IMR-90 (cell line): ENCODE measurements around the gene HDC. TPM values are rescaled to one million over a fixed set of nuclear protein-coding genes. Genes with fewer than 3 reads are reported as not detected.

Source experiments
- ATAC-seq: fragments of 200-7000 bp; cut with Tn5 transposase; 2 replicates; pipeline ENCODE4 v1.9.1; 2020; ENCODE audit warnings: low read depth, mild to moderate bottlenecking, moderate library complexity
- BruUV-seq: library from RNA; stranded (reverse); fragments of 400-500 nt; replicated peaks from 2 replicates; lab custom pipeline; 2021; lab: Mats Ljungman, UMichigan
- CTCF ChIA-PET: fragments of 300-600 bp; formaldehyde crosslinking; extraction: SDS; loops from one replicate; lab custom pipeline; 2021; ENCODE audit warnings: antibody characterized with exemption; lab: Yijun Ruan, JAX
- POLR2A ChIA-PET: fragments of 300-600 bp; sonication (Branson Sonifier 250); formaldehyde crosslinking; loops from one replicate; lab custom pipeline; 2022; ENCODE audit warnings: antibody characterized with exemption; ENCODE audit not compliant: unreplicated experiment; lab: Charles Lee
- DNase-seq: peaks from one replicate; pipeline ENCODE4 v3.0.0; 2013
- H2AFZ ChIP-seq: replicated peaks from 2 replicates; pipeline ENCODE3; 2013; ENCODE audit warnings: low read length, mild to moderate bottlenecking; ENCODE audit not compliant: poor library complexity
- H2AK5ac ChIP-seq: 2 replicates; pipeline ENCODE4 v1.6.1; 2013; ENCODE audit warnings: low read depth, low read length, inconsistent platforms
- H2AK9ac ChIP-seq: replicated peaks from 2 replicates; pipeline ENCODE3; 2013; ENCODE audit warnings: mild to moderate bottlenecking, low read depth, low read length, moderate library complexity; ENCODE audit not compliant: poor library complexity
- H2BK120ac ChIP-seq: 2 replicates; pipeline ENCODE4 v1.6.1; 2013; ENCODE audit warnings: low read depth, low read length, inconsistent platforms
- H2BK15ac ChIP-seq: 3 replicates; pipeline ENCODE4 v1.6.1; 2013; ENCODE audit warnings: low read depth, low read length, inconsistent platforms
- H2BK20ac ChIP-seq: 2 replicates; pipeline ENCODE4 v1.6.1; 2013; ENCODE audit warnings: low read depth, mild to moderate bottlenecking, inconsistent platforms, low read length, moderate library complexity
- H2BK5ac ChIP-seq: 2 replicates; pipeline ENCODE4 v1.6.1; 2013; ENCODE audit warnings: mild to moderate bottlenecking, low read depth, low read length, inconsistent platforms; ENCODE audit not compliant: poor library complexity, severe bottlenecking
- H3K14ac ChIP-seq: replicated peaks from 2 replicates; pipeline ENCODE4 v1.6.1; 2013; ENCODE audit warnings: low read depth, low read length, inconsistent platforms
- H3K18ac ChIP-seq: 2 replicates; pipeline ENCODE4 v1.6.1; 2013; ENCODE audit warnings: low read depth, low read length, control low read depth
- H3K23ac ChIP-seq: 2 replicates; pipeline ENCODE4 v1.6.1; 2013; ENCODE audit warnings: low read depth, low read length, inconsistent platforms
- H3K27ac ChIP-seq: 2 replicates; pipeline ENCODE4 v1.5.1; 2013; ENCODE audit warnings: mild to moderate bottlenecking, control low read depth, low read length; ENCODE audit not compliant: insufficient read depth
- H3K27me3 ChIP-seq: 2 replicates; pipeline ENCODE4 v1.6.1; 2013; ENCODE audit warnings: low read length; ENCODE audit not compliant: control insufficient read depth, insufficient read depth
- H3K36me3 ChIP-seq: 2 replicates; pipeline ENCODE4 v1.6.1; 2013; ENCODE audit warnings: low read length, mixed read lengths; ENCODE audit not compliant: control insufficient read depth, insufficient read depth
- H3K4ac ChIP-seq: 2 replicates; pipeline ENCODE4 v1.6.1; 2013; ENCODE audit warnings: low read depth, low read length, inconsistent platforms
- H3K4me1 ChIP-seq: 2 replicates; pipeline ENCODE4 v1.6.1; 2013; ENCODE audit warnings: low read length, mixed read lengths; ENCODE audit not compliant: control insufficient read depth, insufficient read depth
- H3K4me2 ChIP-seq: 2 replicates; pipeline ENCODE4 v1.6.1; 2013; ENCODE audit warnings: low read depth, mild to moderate bottlenecking, control low read depth, low read length, moderate library complexity
- H3K4me3 ChIP-seq: 2 replicates; pipeline ENCODE4 v1.5.1; 2013; ENCODE audit warnings: low read depth, mild to moderate bottlenecking, control low read depth, low read length, moderate library complexity; ENCODE audit not compliant: insufficient read depth
- H3K56ac ChIP-seq: 2 replicates; pipeline ENCODE4 v1.6.1; 2013; ENCODE audit warnings: low read length, inconsistent platforms; ENCODE audit not compliant: insufficient read depth; ENCODE audit errors: extremely low read depth
- H3K79me1 ChIP-seq, 2 experiments: 2 replicates each; pipeline ENCODE4 v1.6.1; 2013; ENCODE audit warnings: low read length in 2 of 2, inconsistent platforms in 1 of 2, low read depth in 1 of 2
- H3K9ac ChIP-seq: 2 replicates; pipeline ENCODE4 v1.6.1; 2013; ENCODE audit warnings: low read depth, low read length, control low read depth
- H3K9me1 ChIP-seq: 2 replicates; pipeline ENCODE4 v1.6.1; 2013; ENCODE audit warnings: low read length, inconsistent platforms; ENCODE audit not compliant: insufficient read depth
- H3K9me3 ChIP-seq: 2 replicates; pipeline ENCODE4 v1.6.1; 2013; ENCODE audit warnings: low read length; ENCODE audit not compliant: control insufficient read depth, insufficient read depth
- H4K20me1 ChIP-seq: 2 replicates; pipeline ENCODE4 v1.6.1; 2013; ENCODE audit warnings: low read length, inconsistent platforms; ENCODE audit not compliant: insufficient read depth
- H4K5ac ChIP-seq: 2 replicates; pipeline ENCODE4 v1.6.1; 2013; ENCODE audit warnings: mild to moderate bottlenecking, low read depth, low read length, control low read depth
- H4K8ac ChIP-seq, 2 experiments: 2 replicates each; pipeline ENCODE4 v1.6.1; 2013; ENCODE audit warnings: low read depth in 2 of 2, low read length in 2 of 2, control low read depth in 1 of 2, inconsistent platforms in 1 of 2
- H4K91ac ChIP-seq: 2 replicates; pipeline ENCODE4 v1.6.1; 2013; ENCODE audit warnings: low read depth, low read length, inconsistent platforms; ENCODE audit not compliant: insufficient read depth
- BHLHE40 ChIP-seq: fragments of 150-350 bp; IDR thresholded peaks from 2 replicates; pipeline ENCODE4 v1.6.1; 2016; ENCODE audit warnings: mild to moderate bottlenecking, low read depth, low read length
- CEBPB ChIP-seq: IDR thresholded peaks from 2 replicates; pipeline ENCODE4 v1.6.1; 2012; ENCODE audit warnings: low read depth, low read length, improper control_type of control experiment
- CHD1 ChIP-seq: IDR thresholded peaks from 2 replicates; pipeline ENCODE4 v1.6.1; 2012; ENCODE audit warnings: low read depth, low read length, improper control_type of control experiment
- CTCF ChIP-seq: conservative IDR thresholded peaks from 2 replicates; pipeline ENCODE4 v1.5.1; 2012; ENCODE audit warnings: mild to moderate bottlenecking, low read depth, low read length, improper control_type of control experiment
- ELK1 ChIP-seq: fragments of 150-350 bp; IDR thresholded peaks from 2 replicates; pipeline ENCODE4 v1.6.1; 2016; ENCODE audit warnings: low read depth, mild to moderate bottlenecking, low read length, moderate library complexity, borderline replicate concordance
- FOS ChIP-seq: fragments of 150-350 bp; IDR thresholded peaks from 2 replicates; pipeline ENCODE4 v1.6.1; 2016; ENCODE audit warnings: low read depth, low read length
- MAFK ChIP-seq: IDR thresholded peaks from 2 replicates; pipeline ENCODE4 v1.6.1; 2012; ENCODE audit warnings: low read depth, low read length, improper control_type of control experiment
- MAZ ChIP-seq: IDR thresholded peaks from 2 replicates; pipeline ENCODE4 v1.6.1; 2012; ENCODE audit warnings: low read depth, mild to moderate bottlenecking, low read length, improper control_type of control experiment, moderate library complexity, borderline replicate concordance
- MXI1 ChIP-seq: IDR thresholded peaks from 2 replicates; pipeline ENCODE4 v1.6.1; 2012; ENCODE audit warnings: low read depth, mild to moderate bottlenecking, low read length, moderate library complexity, borderline replicate concordance
- RAD21 ChIP-seq: IDR thresholded peaks from 2 replicates; pipeline ENCODE4 v1.6.1; 2012; ENCODE audit warnings: low read length, improper control_type of control experiment
- RCOR1 ChIP-seq: IDR thresholded peaks from 2 replicates; pipeline ENCODE4 v1.6.1; 2012; ENCODE audit warnings: mild to moderate bottlenecking, low read length, improper control_type of control experiment; ENCODE audit not compliant: insufficient replicate concordance
- RFX5 ChIP-seq: IDR thresholded peaks from 2 replicates; pipeline ENCODE4 v1.8.0; 2012; ENCODE audit warnings: low read depth, mild to moderate bottlenecking, low read length, moderate library complexity
- USF2 ChIP-seq: fragments of 150-350 bp; IDR thresholded peaks from 2 replicates; pipeline ENCODE4 v1.6.1; 2017; ENCODE audit warnings: mild to moderate bottlenecking, antibody characterized with exemption, low read length, low read depth
- dilution Hi-C: fragments of 300-500 bp; cut with HindIII; formaldehyde crosslinking; loops from one replicate; pipeline ENCODE4 v1.14.3; 2018; ENCODE audit warnings: low sequenced_read_pairs; ENCODE audit not compliant: unreplicated experiment
- in situ Hi-C: fragments of 300-500 bp; cut with MboI; formaldehyde crosslinking; loops from 3 replicates; pipeline ENCODE4 v1.14.3; 2019; ENCODE audit warnings: low sequenced_read_pairs, inconsistent platforms, mixed read lengths
- intact Hi-C: fragments of 100-400 bp; cut with micrococcal nuclease; formaldehyde crosslinking; loops from 2 replicates; pipeline ENCODE4 v1.10.0; 2022
- polyA plus RNA-seq, 3 experiments: library from polyadenylated mRNA; depleted of rRNA; stranded (reverse); fragments of >200 nt; gene quantifications; 2 replicates each; pipeline ENCODE4 v1.2.3, GENCODE V29; 2012; ENCODE audit warnings: low replicate concordance in 1 of 3
- total RNA-seq: library from RNA; depleted of rRNA; stranded (reverse); fragments of >200 nt; gene quantifications from 2 replicates; pipeline ENCODE4 v1.2.3, GENCODE V29; 2012

The HDC gene
- total and polyA plus RNA-seq, 2 of the 4 experiments (the other 2 are of a cell fraction) = not detected

- Histone ChIP-seq H3K27me3 (no peaks in the 10 kb centered on the region), H3K23ac (no peak overlapping the region), H2AK9ac (no peak overlapping the region), H2AK5ac (no peak overlapping the region), H4K91ac (no peak overlapping the region), H3K9ac (no peak overlapping the region), H2BK5ac (no peak overlapping the region), H3K36me3 (no peaks in the 10 kb centered on the region), H2AFZ (no peak overlapping the region), H3K18ac (no peak overlapping the region), H3K79me1 (no peaks in the 10 kb centered on the region), H2BK15ac (no peak overlapping the region), H3K56ac (no peak overlapping the region), H3K4me1 (no peaks in the 10 kb centered on the region), H2BK20ac (no peak overlapping the region), H3K4ac (no peak overlapping the region), H4K8ac (no peak overlapping the region), H3K9me1 (no peaks in the 10 kb centered on the region), H4K20me1 (no peaks in the 10 kb centered on the region), H4K5ac (no peak overlapping the region), H3K4me3 (no peak overlapping the region), H3K4me2 (no peak overlapping the region), H2BK120ac (no peak overlapping the region), H3K14ac (no peak overlapping the region), H3K9me3 (no peaks in the 10 kb centered on the region), H3K27ac (no peak overlapping the region)
- ChIA-PET POLR2A (no interaction called here), CTCF (interaction anchor here (0.6 kb wide), 1 partner anchor 49 kb away, joined by 3 read pairs; no protein-coding TSS in a partner anchor)
- dilution Hi-C loops = no loop called here
- DNase-seq (no peak), ATAC-seq (no peak)
- BruUV-seq = no TSS peak
- TF ChIP-seq MXI1 (no peak), CHD1 (no peak), FOS (no peak), RFX5 (no peak), USF2 (no peak), CEBPB (no peak), RCOR1 (no peak), CTCF (no peak), MAFK (no peak), BHLHE40 (no peak), MAZ (no peak), ELK1 (no peak), RAD21 (no peak)
- in situ Hi-C loops = no loop called here
- intact Hi-C loops = no loop called here
Measured at GRCh38 chr15:50233192-50233736, 32.3 kb downstream of the HDC start.
